H4 (cell line): ENCODE results near the gene STAMBP. TPM values are rescaled to one million over a fixed set of nuclear protein-coding genes. Genes with fewer than 3 reads are reported as not detected.
"Not testable (repeated sequence)": the region's sequence is repeated elsewhere in the genome, so short reads cannot be mapped to it uniquely, and the experiment has no call there.

Experiments
- DNase-seq: peaks from one replicate; pipeline ENCODE4 v3.0.0-alpha.2; 2015; ENCODE audit warnings: low spot score
- total RNA-seq: library from RNA; depleted of rRNA; stranded (reverse); fragments of >200 nt; shearing (Covaris generic); gene quantifications from 2 replicates; pipeline ENCODE4 v1.2.3, GENCODE V29; 2014; rRNA removed

STAMBP gene
- total RNA-seq = 63.7 and 64.8 TPM in 2 replicates

GRCh38 chr2:73828818-73829570 lies at the start of gene STAMBP:
TSS of gene STAMBP (plus strand) at chr2:73828961. CDS start at chr2:73830857, 1,896 bp downstream.
- DNase-seq = peak; percentile 95

- DNase-seq = peak; percentile 90
Measured at GRCh38 chr2:73779467-73780236, 49.1 kb upstream of the STAMBP start, which contains the start of gene DUSP11. TSS of gene DUSP11 (minus strand) at chr2:73780103. CDS start at chr2:73779974, 129 bp downstream.

- DNase-seq = no peak
Measured at GRCh38 chr2:73780237-73780582, 48.6 kb upstream of the STAMBP start.

- DNase-seq = not testable (repeated sequence)
Measured at GRCh38 chr2:73783402-73783801, 45.4 kb upstream of the STAMBP start.

GRCh38 chr2:73783883-73784282 lies 44.9 kb upstream of the STAMBP start, which contains the start of gene C2orf78:
TSS of gene C2orf78 (plus strand) at chr2:73784183. CDS start at chr2:73784310, 127 bp downstream.
- DNase-seq = not testable (repeated sequence)

GRCh38 chr2:73811878-73812277 lies 16.9 kb upstream of the STAMBP start:
- DNase-seq = no peak

GRCh38 chr2:73812635-73813034 lies 16.1 kb upstream of the STAMBP start:
- no peak for DNase-seq

GRCh38 chr2:73818296-73818695 lies 10.5 kb upstream of the STAMBP start:
- DNase-seq = no peak

- DNase-seq = no peak
Measured at GRCh38 chr2:73821227-73821626, 7.5 kb upstream of the STAMBP start.

GRCh38 chr2:73821669-73822068 lies 7.1 kb upstream of the STAMBP start:
- DNase-seq = no peak

- DNase-seq = no peak
Measured at GRCh38 chr2:73822276-73822675, 6.5 kb upstream of the STAMBP start.

- DNase-seq = no peak
Measured at GRCh38 chr2:73822991-73823390, 5.8 kb upstream of the STAMBP start.

- DNase-seq = no peak
Measured at GRCh38 chr2:73823416-73823815, 5.3 kb upstream of the STAMBP start.

GRCh38 chr2:73823916-73824523 lies 4.7 kb upstream of the STAMBP start:
- peak; percentile 71 for DNase-seq

GRCh38 chr2:73825408-73825807 lies 3.4 kb upstream of the STAMBP start:
- no peak for DNase-seq

GRCh38 chr2:73827018-73827417 lies 1.7 kb upstream of the STAMBP start:
- DNase-seq = no peak

- DNase-seq = no peak
Measured at GRCh38 chr2:73827660-73828388, 937 bp upstream of the STAMBP start.

GRCh38 chr2:73828389-73828817 lies 358 bp upstream of the STAMBP start:
- DNase-seq = no peak

- no peak for DNase-seq
Measured at GRCh38 chr2:73830871-73831401, 2.2 kb downstream of the STAMBP start.

- peak; percentile 62 for DNase-seq
Measured at GRCh38 chr2:73832930-73833329, 4.2 kb downstream of the STAMBP start.
